BLaER1 treated with 17β-estradiol and CSF1 and Interleukin-3, amounts not matched to agents 10 nM and 100 nM (cell line): ENCODE measurements around the gene ZBTB5.
"Not testable (repeated sequence)": the region's sequence is repeated elsewhere in the genome, so short reads cannot be mapped to it uniquely, and the experiment has no call there.

Source experiments
- H3K27ac ChIP-seq, 11 experiments: shearing (Covaris generic); formaldehyde crosslinking; 2 replicates each; pipeline ENCODE4 v1.8.1; 2022
- H3K27me3 ChIP-seq, 11 experiments: shearing (Covaris generic); formaldehyde crosslinking; 2 replicates each; pipeline ENCODE4 v1.8.1; 2022
- H3K36me3 ChIP-seq, 11 experiments: shearing (Covaris generic); formaldehyde crosslinking; 2 replicates each; pipeline ENCODE4 v1.8.1; 2022
- H3K4me1 ChIP-seq, 10 experiments: shearing (Covaris generic); formaldehyde crosslinking; 2 replicates each; pipeline ENCODE4 v1.8.1; 2022
- H3K4me2 ChIP-seq, 11 experiments: shearing (Covaris generic); formaldehyde crosslinking; 2 replicates each; pipeline ENCODE4 v1.8.1; 2022
- H3K4me3 ChIP-seq, 10 experiments: shearing (Covaris generic); formaldehyde crosslinking; 2 replicates each; pipeline ENCODE4 v1.8.1; 2022
- H3K9ac ChIP-seq, 11 experiments: shearing (Covaris generic); formaldehyde crosslinking; 2 replicates each; pipeline ENCODE4 v1.8.1; 2022
- H3K9me3 ChIP-seq, 11 experiments: shearing (Covaris generic); formaldehyde crosslinking; replicated peaks in 1 of 11; 2 replicates each; pipeline ENCODE4 v1.8.1; 2022
- H4K20me1 ChIP-seq, 11 experiments: shearing (Covaris generic); formaldehyde crosslinking; 2 replicates each; pipeline ENCODE4 v1.8.1; 2022
- Cebpa-rat ChIP-seq, 11 experiments: shearing (Covaris generic); IDR thresholded peaks; 2 replicates each; pipeline ENCODE4 v1.8.1; 2022

ZBTB5 gene

DNA sequence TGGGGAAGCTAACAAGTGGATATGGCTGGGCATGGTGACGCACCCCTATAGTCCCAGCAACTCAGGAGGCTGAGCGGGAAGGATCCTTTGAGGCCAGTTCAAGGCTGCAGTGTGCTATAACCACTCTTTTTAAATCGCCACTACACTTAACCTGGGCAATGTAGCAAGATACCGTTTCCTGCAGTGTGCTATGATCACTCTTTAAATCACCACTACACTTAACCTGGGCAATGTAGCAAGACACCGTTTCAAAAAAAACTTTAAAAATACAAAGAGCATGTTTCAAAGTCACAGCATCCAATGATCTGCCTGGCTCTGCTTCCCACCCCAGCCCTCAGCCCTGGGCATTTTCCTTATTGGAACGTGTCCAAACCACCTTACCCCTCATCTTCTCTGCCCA lies 28.2 kb downstream of the ZBTB5 start:
- Histone ChIP-seq H3K4me1 (peaks cover 15 to 24% (median 21%) of the 10 kb centered on the region in 10 experiments), H3K36me3 (peaks cover 82 to 92% (median 88%) of the 10 kb centered on the region in 11 experiments), H3K9me3 (no peaks in the 10 kb centered on the region), H3K27me3 (no peaks in the 10 kb centered on the region), H3K4me2 (no peak overlapping the region), H3K9ac (no peak overlapping the region), H4K20me1 (peaks cover 37 to 92% (median 59%) of the 10 kb centered on the region in 11 experiments; a peak in 20 of 22 replicates), H3K27ac (no peak overlapping the region), H3K4me3 (no peak overlapping the region)
- TF ChIP-seq Cebpa-rat (IDR thresholded peaks at IDR 0.05), result no peak

DNA sequence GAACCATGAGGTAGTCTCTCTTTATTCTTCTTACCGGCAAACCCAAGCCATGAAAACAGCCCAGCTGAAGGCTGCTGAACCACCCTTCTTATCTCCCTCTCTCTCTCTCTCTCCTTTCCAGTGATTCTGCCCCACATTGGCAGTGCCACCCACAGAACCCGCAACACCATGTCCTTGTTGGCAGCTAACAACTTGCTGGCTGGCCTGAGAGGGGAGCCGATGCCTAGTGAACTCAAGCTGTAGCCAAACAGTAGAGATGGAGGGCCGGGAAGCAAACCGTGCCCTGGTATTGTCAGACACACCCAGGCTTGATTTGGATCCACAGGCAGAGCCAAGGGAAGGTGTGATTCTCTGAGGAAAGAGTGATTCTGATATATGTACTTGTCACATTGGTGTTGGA lies 28.7 kb downstream of the ZBTB5 start:
- H3K36me3 ChIP-seq, result peaks cover 78 to 90% (median 84%) of the 10 kb centered on the region in 11 experiments
- H3K4me2 ChIP-seq, result no peak overlapping the region
- H3K27ac ChIP-seq, result no peak overlapping the region
- no peak overlapping the region for H3K9ac ChIP-seq
- H3K4me1 ChIP-seq, result peaks cover 19 to 28% (median 26%) of the 10 kb centered on the region in 10 experiments
- H4K20me1 ChIP-seq, result peaks cover 33 to 91% (median 55%) of the 10 kb centered on the region in 11 experiments; a peak in 20 of 22 replicates
- H3K9me3 ChIP-seq, result no peaks in the 10 kb centered on the region
- TF ChIP-seq Cebpa-rat (IDR thresholded peaks at IDR 0.05), result no peak
- no peaks in the 10 kb centered on the region for H3K27me3 ChIP-seq
- no peak overlapping the region for H3K4me3 ChIP-seq

DNA sequence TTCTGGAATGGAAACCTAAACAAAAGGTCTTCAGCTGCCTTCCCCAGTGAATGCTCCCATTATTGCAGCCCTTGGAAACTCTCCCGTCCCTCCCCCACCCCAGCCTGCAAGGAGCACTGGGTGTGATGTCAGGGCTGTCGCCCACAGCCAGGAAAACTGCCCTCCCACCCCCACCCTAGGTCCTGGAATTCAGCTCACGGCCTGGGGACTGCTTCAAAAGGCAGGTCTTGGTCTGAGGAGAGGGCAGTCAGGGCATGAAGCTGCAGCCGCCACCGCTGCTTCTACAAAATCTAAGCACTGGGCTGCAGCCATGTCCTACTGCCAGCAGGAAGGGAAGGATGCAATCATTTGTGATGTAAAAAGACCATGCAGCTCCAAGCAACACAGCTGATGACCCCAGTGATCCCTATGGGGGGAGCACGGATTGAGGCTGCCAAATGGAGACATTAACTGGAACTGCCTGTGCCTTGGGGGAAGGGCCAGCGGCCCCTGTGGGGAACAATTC lies 31.3 kb downstream of the ZBTB5 start:
- Histone ChIP-seq H3K4me1 (peaks cover 28 to 39% (median 33%) of the 10 kb centered on the region in 10 experiments), H4K20me1 (peaks cover 14 to 84% (median 30%) of the 10 kb centered on the region in 11 experiments; a peak in 17 of 22 replicates), H3K9me3 (no peaks in the 10 kb centered on the region), H3K27me3 (no peaks in the 10 kb centered on the region), H3K27ac (peak overlapping the region in 5 of 11 experiments; percentile 55 to 70 (median 68); a peak in 9 of 22 replicates), H3K4me3 (no peak overlapping the region), H3K9ac (peak overlapping the region in 1 of 11 experiments; percentile 31; a peak in 1 of 22 replicates), H3K4me2 (peak overlapping the region in 2 of 11 experiments; percentile 41 to 74; a peak in 4 of 22 replicates), H3K36me3 (peaks cover 78 to 90% (median 83%) of the 10 kb centered on the region in 11 experiments)
- TF ChIP-seq Cebpa-rat (IDR thresholded peaks at IDR 0.05), result no peak

DNA sequence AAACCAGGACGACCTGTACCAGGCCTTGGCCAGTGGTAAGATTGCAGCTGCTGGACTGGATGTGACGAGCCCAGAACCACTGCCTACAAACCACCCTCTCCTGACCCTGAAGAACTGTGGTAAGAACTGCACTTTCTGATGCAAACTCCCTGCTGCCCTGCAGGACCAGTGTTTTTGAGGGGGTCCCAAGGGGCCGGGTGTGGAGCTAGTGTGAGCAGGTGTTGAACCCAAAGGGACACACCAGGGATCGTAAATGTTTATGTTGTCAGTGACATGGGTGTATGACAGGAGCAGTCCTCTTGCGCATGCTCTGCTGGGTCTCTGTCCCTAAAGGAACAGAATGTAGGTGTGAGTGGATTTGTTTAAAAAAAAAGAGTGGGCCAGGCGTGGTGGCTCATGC lies 33.2 kb downstream of the ZBTB5 start:
- H3K27ac ChIP-seq, result peak overlapping the region in 10 of 11 experiments; percentile 53 to 75 (median 68); a peak in 21 of 22 replicates
- peak overlapping the region; percentile 32 to 69 (median 55); a peak in 19 of 22 replicates for H3K9ac ChIP-seq
- peaks cover 28 to 39% (median 33%) of the 10 kb centered on the region in 10 experiments for H3K4me1 ChIP-seq
- no peak overlapping the region for H3K4me3 ChIP-seq
- H4K20me1 ChIP-seq, result peaks cover 4 to 77% (median 22%) of the 10 kb centered on the region in 11 experiments; a peak in 13 of 22 replicates
- peaks cover 78 to 90% (median 83%) of the 10 kb centered on the region in 11 experiments for H3K36me3 ChIP-seq
- no peaks in the 10 kb centered on the region for H3K27me3 ChIP-seq
- H3K9me3 ChIP-seq, result no peaks in the 10 kb centered on the region
- H3K4me2 ChIP-seq, result peak overlapping the region; percentile 41 to 74 (median 63)
- TF ChIP-seq Cebpa-rat (IDR thresholded peaks at IDR 0.05), result no peak

DNA sequence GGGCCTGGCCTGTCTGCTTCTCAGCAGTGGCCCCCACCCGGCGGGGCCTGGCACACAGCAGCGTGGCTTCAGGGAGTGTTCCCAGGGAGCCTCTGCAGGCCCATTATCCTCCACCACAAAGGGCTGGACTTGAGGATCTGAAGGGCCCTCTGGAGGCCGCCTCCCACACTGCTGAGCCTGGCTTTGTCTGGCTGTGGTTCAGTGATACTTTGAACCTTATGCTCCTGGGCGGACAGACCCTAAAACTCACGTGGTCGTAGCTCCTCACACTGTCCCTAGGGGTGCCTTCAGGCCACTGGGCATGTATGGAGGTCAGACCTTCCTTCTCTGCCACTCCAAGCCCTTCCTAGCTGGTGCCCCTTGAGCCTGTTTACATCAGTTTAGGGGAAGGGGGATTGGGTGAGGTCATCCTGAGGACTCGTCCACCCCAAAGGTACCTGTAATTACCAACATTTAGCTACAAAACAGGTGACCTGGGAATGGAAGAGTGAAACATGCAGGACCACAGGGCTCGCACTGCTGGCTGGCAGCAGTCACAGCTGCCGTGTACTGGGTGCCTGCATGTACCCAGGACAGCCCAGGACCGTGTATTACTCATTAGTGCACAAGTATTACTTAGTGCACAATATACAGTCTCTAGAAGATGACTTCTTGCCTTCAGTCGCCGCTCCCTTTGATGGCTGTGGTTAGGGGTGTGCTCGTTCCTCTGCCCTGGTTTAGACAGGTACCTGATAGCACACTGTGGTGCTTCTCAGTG lies 34.2 kb downstream of the ZBTB5 start:
- Histone ChIP-seq H3K4me3 (no peak overlapping the region), H3K4me2 (peak overlapping the region in 10 of 11 experiments; percentile 14 to 74 (median 62); a peak in 12 of 22 replicates), H3K27ac (peak overlapping the region in 10 of 11 experiments; percentile 53 to 75 (median 68); a peak in 18 of 22 replicates), H3K9me3 (no peaks in the 10 kb centered on the region), H3K4me1 (peaks cover 28 to 45% (median 33%) of the 10 kb centered on the region in 10 experiments), H3K9ac (peak overlapping the region in 10 of 11 experiments; percentile 15 to 69 (median 48); a peak in 10 of 22 replicates), H3K36me3 (peaks cover 78 to 90% (median 83%) of the 10 kb centered on the region in 11 experiments), H3K27me3 (no peaks in the 10 kb centered on the region), H4K20me1 (peaks cover under 1 to 74% (median 14%) of the 10 kb centered on the region in 11 experiments; a peak in 12 of 22 replicates)
- no peak for TF ChIP-seq Cebpa-rat (IDR thresholded peaks at IDR 0.05)

DNA sequence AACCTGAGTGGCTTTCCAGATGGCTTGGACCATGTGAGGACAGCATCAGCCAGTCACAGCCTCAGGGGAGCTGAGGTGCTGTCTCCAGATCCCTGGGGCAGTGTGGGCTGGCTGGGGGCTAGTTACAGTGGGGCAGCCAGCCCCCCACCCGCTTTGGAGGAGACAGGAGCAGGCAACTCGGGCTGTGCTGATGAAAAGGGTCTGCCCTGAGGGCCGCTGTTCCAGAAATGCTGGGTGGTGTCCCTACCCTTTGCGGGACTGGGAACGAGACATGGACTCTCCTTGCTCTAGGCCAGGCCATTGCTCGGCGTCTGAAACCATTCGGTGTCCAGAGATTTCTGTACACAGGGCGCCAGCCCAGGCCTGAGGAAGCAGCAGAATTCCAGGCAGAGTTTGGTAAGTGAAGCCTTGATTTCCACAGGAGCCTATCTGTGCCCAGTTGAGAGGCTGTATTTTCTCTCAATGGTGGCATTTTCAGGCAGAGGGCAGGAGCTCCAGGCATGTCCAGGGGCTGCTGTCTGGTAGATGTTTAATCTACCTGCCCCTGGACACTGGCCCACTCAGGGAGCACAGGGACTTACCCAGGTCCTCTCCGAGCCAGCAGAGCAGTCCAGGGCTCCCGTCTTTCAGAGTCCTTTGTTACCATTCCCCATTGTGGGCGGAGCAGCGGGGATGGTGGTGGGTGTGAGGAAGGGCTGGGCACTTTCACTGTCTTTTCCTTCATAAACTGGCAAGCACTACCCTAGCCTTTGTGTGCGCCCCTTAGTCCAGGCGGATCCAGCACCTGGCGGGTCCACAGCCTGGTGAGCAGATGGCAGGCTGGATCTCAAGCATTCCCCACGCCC lies 35.6 kb downstream of the ZBTB5 start:
- H3K4me1 ChIP-seq, result peaks cover 33 to 56% (median 40%) of the 10 kb centered on the region in 10 experiments
- H3K9me3 ChIP-seq, result no peaks in the 10 kb centered on the region
- H3K9ac ChIP-seq, result peak overlapping the region in 2 of 11 experiments; percentile 19 to 24; a peak in 1 of 22 replicates
- H3K27me3 ChIP-seq, result no peaks in the 10 kb centered on the region
- H3K4me2 ChIP-seq, result no peak overlapping the region
- H4K20me1 ChIP-seq, result peaks cover 10 to 83% (median 25%) of the 10 kb centered on the region in 11 experiments; a peak in 19 of 22 replicates
- peaks cover 76 to 90% (median 83%) of the 10 kb centered on the region in 11 experiments for H3K36me3 ChIP-seq
- H3K4me3 ChIP-seq, result no peak overlapping the region
- no peak for TF ChIP-seq Cebpa-rat (IDR thresholded peaks at IDR 0.05)
- peak overlapping the region in 2 of 11 experiments; percentile 4 to 70; a peak in 2 of 22 replicates for H3K27ac ChIP-seq

DNA sequence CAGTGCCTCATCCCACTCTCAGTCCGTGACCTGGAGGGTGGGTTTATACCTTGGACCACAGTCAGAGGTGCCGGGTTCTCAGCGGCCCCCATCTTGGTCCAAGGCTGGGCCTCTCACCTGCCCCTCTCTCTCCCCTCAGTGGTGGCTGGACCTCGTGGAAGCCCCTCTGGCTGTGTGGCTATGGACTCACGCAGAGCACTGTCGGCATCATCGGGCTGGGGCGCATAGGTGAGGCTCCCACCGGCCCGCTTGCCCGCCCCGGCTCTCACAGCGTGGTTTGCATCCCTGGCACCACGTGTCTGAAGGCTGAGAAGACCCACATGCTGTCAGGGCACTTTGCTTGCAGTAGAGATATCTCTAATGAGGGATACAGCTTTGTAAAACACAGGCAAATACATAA lies 36.9 kb downstream of the ZBTB5 start:
- Histone ChIP-seq H3K9ac (0 out of 22 replicates have a peak overlapping the region, but pooled peaks of 1 of the 11 experiments have one; percentile 11), H3K36me3 (peaks cover 65 to 87% (median 72%) of the 10 kb centered on the region in 11 experiments)

DNA sequence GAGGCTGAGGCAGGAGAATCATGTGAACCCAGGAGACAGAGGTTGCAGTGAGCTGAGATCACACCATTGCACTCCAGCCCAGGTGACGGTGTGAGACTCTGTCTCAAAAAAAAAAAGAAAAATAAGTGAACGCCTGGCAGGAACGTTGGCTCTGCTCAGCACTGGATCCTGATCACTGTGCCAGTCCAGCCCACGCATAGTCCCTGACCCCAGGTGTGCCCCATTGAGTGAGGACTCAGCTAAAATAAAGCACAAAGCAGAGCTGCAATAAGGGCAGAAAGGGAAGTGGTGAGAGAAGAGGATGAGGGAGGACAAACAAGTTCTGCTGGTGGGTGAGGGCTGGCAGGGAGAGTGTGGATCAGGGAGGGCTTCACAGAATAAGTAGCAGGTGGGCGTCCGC lies 38.4 kb downstream of the ZBTB5 start:
- Histone ChIP-seq H3K4me2 (no peak overlapping the region), H3K4me1 (peaks cover 36 to 52% (median 42%) of the 10 kb centered on the region in 10 experiments), H3K36me3 (peaks cover 64 to 81% (median 72%) of the 10 kb centered on the region in 11 experiments), H3K27me3 (no peaks in the 10 kb centered on the region), H3K9ac (no peak overlapping the region; a peak in 2 of 22 replicates), H4K20me1 (peaks cover 19 to 71% (median 23%) of the 10 kb centered on the region in 11 experiments; a peak in 19 of 22 replicates), H3K9me3 (no peaks in the 10 kb centered on the region), H3K4me3 (no peak overlapping the region), H3K27ac (no peak overlapping the region)
- TF ChIP-seq Cebpa-rat (IDR thresholded peaks at IDR 0.05), result no peak

More for the DNA sequence above, 36.9 kb downstream of the ZBTB5 start:
- no peak for TF ChIP-seq Cebpa-rat (IDR thresholded peaks at IDR 0.05)
- Histone ChIP-seq H3K27me3 (no peaks in the 10 kb centered on the region), H3K4me2 (no peak overlapping the region), H3K4me1 (peaks cover 43 to 60% (median 47%) of the 10 kb centered on the region in 10 experiments), H4K20me1 (peaks cover 19 to 84% (median 31%) of the 10 kb centered on the region in 11 experiments; a peak in 19 of 22 replicates), H3K4me3 (no peak overlapping the region), H3K27ac (no peak overlapping the region), H3K9me3 (no peaks in the 10 kb centered on the region)

DNA sequence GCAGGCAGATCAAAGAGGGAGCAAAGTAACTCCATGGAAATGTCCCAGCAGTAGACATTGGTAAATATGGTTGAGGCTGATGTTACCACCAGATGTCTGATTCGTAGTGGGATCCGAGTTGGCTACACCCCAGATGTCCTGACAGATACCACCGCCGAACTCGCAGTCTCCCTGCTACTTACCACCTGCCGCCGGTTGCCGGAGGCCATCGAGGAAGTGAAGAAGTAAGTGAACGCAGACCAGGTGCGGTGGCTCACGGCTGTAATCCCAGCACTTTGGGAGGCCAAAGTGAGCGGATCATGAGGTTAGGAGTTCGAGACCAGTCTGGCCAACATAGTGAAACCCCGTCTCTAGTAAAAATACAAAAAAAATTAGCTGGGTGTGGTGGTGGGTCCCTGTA lies 38.8 kb downstream of the ZBTB5 start:
- H3K9ac ChIP-seq, H3K4me2 ChIP-seq, H3K27me3 ChIP-seq, H3K27ac ChIP-seq, H3K9me3 ChIP-seq, H3K4me3 ChIP-seq: not testable (repeated sequence)
- peaks cover 62 to 79% (median 68%) of the 10 kb centered on the region in 11 experiments for H3K36me3 ChIP-seq
- peaks cover 36 to 50% (median 42%) of the 10 kb centered on the region in 10 experiments for H3K4me1 ChIP-seq
- peaks cover 19 to 67% (median 23%) of the 10 kb centered on the region in 11 experiments; a peak in 19 of 22 replicates for H4K20me1 ChIP-seq
